K562 (cell line): Measurements from ENCODE around the gene IQCC. TPM values are rescaled to one million over a fixed set of nuclear protein-coding genes. Genes with fewer than 3 reads are reported as not detected.
A peak's percentile ranks its signal among the peaks of the same experiment; 100 is the strongest.

Experiments used
- BHLHE40 ChIP-seq: IDR thresholded peaks from 2 replicates; pipeline ENCODE4 v1.6.1; 2011; ENCODE audit warnings: low read length, improper control_type of control experiment
- C11orf30 ChIP-seq: fragments of 450-650 bp; IDR thresholded peaks from 2 replicates; pipeline ENCODE4 v1.6.1; 2016; ENCODE audit warnings: low read depth, mild to moderate bottlenecking
- E2F8 ChIP-seq: fragments of 450-650 bp; IDR thresholded peaks from 2 replicates; pipeline ENCODE4 v1.7.1; 2018; ENCODE audit warnings: mild to moderate bottlenecking, low read depth; ENCODE audit not compliant: partially characterized antibody
- ELF4 ChIP-seq: fragments of 450-650 bp; formaldehyde crosslinking; IDR thresholded peaks from 2 replicates; pipeline ENCODE4 v1.4.0; 2022; ENCODE audit warnings: missing genetic modification characterization
- GTF2F1 ChIP-seq: IDR thresholded peaks from 2 replicates; pipeline ENCODE4 v1.6.1; 2011; ENCODE audit warnings: low read depth, low read length, improper control_type of control experiment
- HDAC1 ChIP-seq, 2 experiments: fragments of 450-650 bp; IDR thresholded peaks; 2 replicates each; pipeline ENCODE4 v1.6.1; 2016 to 2017; ENCODE audit warnings: inconsistent platforms in 1 of 2, mild to moderate bottlenecking in 1 of 2, moderate library complexity in 1 of 2
- KDM5B ChIP-seq: fragments of 200-600 bp; sonication (generic); IDR thresholded peaks from 2 replicates; pipeline ENCODE4 v1.6.1; 2012; ENCODE audit warnings: low read depth, mild to moderate bottlenecking, moderate library complexity, low read length, control low read depth, inconsistent platforms; ENCODE audit not compliant: insufficient replicate concordance
- L3MBTL2 ChIP-seq: fragments of 450-650 bp; IDR thresholded peaks from 2 replicates; pipeline ENCODE4 v1.6.1; 2016; ENCODE audit warnings: mild to moderate bottlenecking, moderate library complexity
- MAFF ChIP-seq: IDR thresholded peaks from 2 replicates; pipeline ENCODE4 v1.6.1; 2012; ENCODE audit warnings: low read length, improper control_type of control experiment
- MED1 ChIP-seq: sonication (generic); formaldehyde crosslinking; IDR thresholded peaks from 2 replicates; pipeline ENCODE4 v1.8.1; 2023; ENCODE audit warnings: missing genetic modification reagents, borderline replicate concordance
- MYC ChIP-seq, 2 experiments: fragments of 250-450 bp in 1 of 2; sonication (Bioruptor Pico) in 1 of 2; IDR thresholded peaks; 2 replicates each; pipeline versions ENCODE4 v1.5.1 to v1.6.1; 2012 to 2021; ENCODE audit warnings: low read depth in 2 of 2, borderline replicate concordance in 1 of 2, improper control_type of control experiment in 1 of 2, low read length in 1 of 2, mild to moderate bottlenecking in 1 of 2, moderate library complexity in 1 of 2
- NONO ChIP-seq, 2 experiments: fragments of 200-400 bp in 1 of 2; fragments of 450-650 bp in 1 of 2; formaldehyde crosslinking in 1 of 2; IDR thresholded peaks; 2 replicates each; pipeline ENCODE4 v1.6.1; 2017; ENCODE audit warnings: low read depth in 2 of 2, mild to moderate bottlenecking in 2 of 2, moderate library complexity in 2 of 2, low read length in 1 of 2
- PKNOX1 ChIP-seq: fragments of 450-650 bp; IDR thresholded peaks from 2 replicates; pipeline ENCODE4 v1.6.1; 2016
- PTRF ChIP-seq: fragments of 450-650 bp; IDR thresholded peaks from 2 replicates; pipeline ENCODE4 v1.6.1; 2016; ENCODE audit warnings: mild to moderate bottlenecking, missing genetic modification characterization, missing compliant biosample characterization
- RBBP5 ChIP-seq: fragments of 200-600 bp; sonication (generic); IDR thresholded peaks from 2 replicates; pipeline ENCODE4 v1.6.1; 2012; ENCODE audit warnings: borderline replicate concordance, mild to moderate bottlenecking, low read length, control low read depth, inconsistent platforms; ENCODE audit not compliant: insufficient read depth, poor library complexity, severe bottlenecking
- TAF15 ChIP-seq: fragments of 200-400 bp; formaldehyde crosslinking; IDR thresholded peaks from 2 replicates; pipeline ENCODE4 v1.6.1; 2017; ENCODE audit warnings: mild to moderate bottlenecking, low read depth, low read length, moderate library complexity
- TBP ChIP-seq: optimal IDR thresholded peaks from 2 replicates; pipeline ENCODE3; 2011; ENCODE audit warnings: low read depth, low read length, improper control_type of control experiment
- XRCC5 ChIP-seq: fragments of 200-400 bp; formaldehyde crosslinking; IDR thresholded peaks from 2 replicates; pipeline ENCODE4 v1.6.1; 2017; ENCODE audit warnings: low read depth, mild to moderate bottlenecking, low read length
- YY1 ChIP-seq, 3 experiments: IDR thresholded peaks; 2 replicates each; pipeline ENCODE4 v1.6.1; 2011; ENCODE audit warnings: low read length in 2 of 3, mild to moderate bottlenecking in 2 of 3, moderate library complexity in 2 of 3, borderline replicate concordance in 1 of 3, control low read depth in 1 of 3, low read depth in 1 of 3; ENCODE audit not compliant: insufficient read depth in 3 of 3, insufficient replicate concordance in 2 of 3, control insufficient read depth in 1 of 3, insufficient read length in 1 of 3; ENCODE audit errors: extremely low read depth in 1 of 3
- polyA plus RNA-seq, 8 experiments: library from polyadenylated mRNA; depleted of rRNA in 4 of 8; stranded (reverse) in 5 of 8; unstranded in 3 of 8; fragments of >200 nt; fragmentation: Nextera tagmentation in 2 of 8; fragmentation: Illumina TruSeq in 1 of 8; extraction: Ambion mirVana in 2 of 8; extraction: Trizol in 1 of 8; gene quantifications; 2 replicates each; pipeline versions ENCODE4 v1.2.1 to v1.2.3, GENCODE V29; 2011 to 2014; ENCODE audit warnings: inconsistent platforms in 1 of 8, missing spikeins in 1 of 8
- total RNA-seq, 7 experiments: library from RNA; depleted of rRNA in 6 of 7; stranded (reverse); fragments of >200 nt in 6 of 7; fragmentation: Illumina TruSeq in 2 of 7; extraction: Trizol in 2 of 7; gene quantifications; 2 replicates each; pipeline versions ENCODE4 v1.2.1 to v1.2.3, GENCODE V29; 2011 to 2021; ENCODE audit warnings: low replicate concordance in 1 of 7
- TF ChIP-seq, protein P1 (sequence below), 2 experiments: fragments of 450-650 bp; conservative IDR thresholded peaks; 2 replicates each; pipeline ENCODE4 v1.6.1; 2017; ENCODE audit warnings: mild to moderate bottlenecking in 2 of 2, moderate library complexity in 2 of 2

IQCC gene
- total and polyA plus RNA-seq, 9 of the 15 experiments (the other 6 are each of a cell fraction or from before 2014, with no cell fraction given): 8.1 to 16.5 (median 10.7) TPM

DNA sequence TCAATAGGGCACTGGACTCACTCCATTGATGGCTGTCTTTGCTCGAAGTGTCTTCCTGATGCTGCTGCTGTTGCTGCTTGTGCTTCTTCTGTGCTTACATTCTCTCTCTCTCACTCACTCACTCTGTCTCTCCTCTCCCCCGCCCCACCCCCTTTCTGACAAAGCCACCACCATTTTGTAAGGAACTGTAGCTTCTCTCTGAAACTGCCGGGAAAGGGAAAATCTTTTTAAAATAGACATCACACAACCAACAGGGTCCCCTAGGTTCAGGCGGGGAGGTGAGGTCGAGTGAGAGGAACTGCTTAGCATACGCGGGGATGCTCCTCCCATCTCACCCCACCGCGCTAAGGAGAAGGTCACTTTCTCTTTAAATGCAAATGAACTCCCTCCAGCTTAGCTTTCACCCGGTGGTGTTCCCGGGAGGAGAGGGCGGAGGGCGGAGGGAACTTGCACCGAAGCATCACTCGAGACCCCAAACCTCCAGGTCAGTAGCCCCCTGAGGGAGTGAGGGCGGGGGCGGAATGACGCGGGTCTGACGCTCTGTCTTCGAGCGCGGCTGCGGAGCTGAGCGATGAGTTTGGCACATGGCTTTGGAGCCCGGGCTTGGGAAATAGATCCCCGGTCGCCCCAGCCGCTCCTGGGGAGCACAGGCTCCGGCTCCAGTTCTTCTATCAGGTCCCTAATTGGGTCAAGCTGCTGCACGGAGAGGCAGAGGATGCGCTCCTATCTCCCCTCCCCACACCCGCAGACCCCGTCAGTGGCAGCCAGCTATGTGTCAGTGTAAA lies 5.1 kb upstream of the IQCC start, which contains the start of gene CCDC28B (continued):
- 0 out of 2 replicates have a peak, but pooled peaks have one; percentile 47 for TF ChIP-seq ELF4
- TF ChIP-seq, protein P1, sequence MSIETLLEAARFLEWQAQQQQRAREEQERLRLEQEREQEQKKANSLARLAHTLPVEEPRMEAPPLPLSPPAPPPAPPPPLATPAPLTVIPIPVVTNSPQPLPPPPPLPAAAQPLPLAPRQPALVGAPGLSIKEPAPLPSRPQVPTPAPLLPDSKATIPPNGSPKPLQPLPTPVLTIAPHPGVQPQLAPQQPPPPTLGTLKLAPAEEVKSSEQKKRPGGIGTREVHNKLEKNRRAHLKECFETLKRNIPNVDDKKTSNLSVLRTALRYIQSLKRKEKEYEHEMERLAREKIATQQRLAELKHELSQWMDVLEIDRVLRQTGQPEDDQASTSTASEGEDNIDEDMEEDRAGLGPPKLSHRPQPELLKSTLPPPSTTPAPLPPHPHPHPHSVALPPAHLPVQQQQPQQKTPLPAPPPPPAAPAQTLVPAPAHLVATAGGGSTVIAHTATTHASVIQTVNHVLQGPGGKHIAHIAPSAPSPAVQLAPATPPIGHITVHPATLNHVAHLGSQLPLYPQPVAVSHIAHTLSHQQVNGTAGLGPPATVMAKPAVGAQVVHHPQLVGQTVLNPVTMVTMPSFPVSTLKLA (conservative IDR thresholded peaks at IDR 0.05): peak; percentile 78 to 86
- TF ChIP-seq TBP: peak; percentile 30
- TF ChIP-seq PKNOX1: peak; percentile 34; the same call in 1 of the 2 replicates
- TF ChIP-seq XRCC5: peak; percentile 55
- 0 out of 2 replicates have a peak, but pooled peaks have one; percentile 30 for TF ChIP-seq PTRF
- TF ChIP-seq KDM5B: peak; percentile 4
- peak; percentile 44 for TF ChIP-seq E2F8
- TF ChIP-seq RBBP5: peak; percentile 71
- no peak for TF ChIP-seq C11orf30
- TF ChIP-seq BHLHE40: 0 out of 2 replicates have a peak, but pooled peaks have one; percentile 1
- 0 out of 2 replicates have a peak, but pooled peaks have one; percentile 0 for TF ChIP-seq MAFF
- TF ChIP-seq MYC (IDR thresholded peaks at IDR 0.05; ENCODE audit: low read depth, low read length): no peak; the same call in 1 of the 2 replicates
- TF ChIP-seq MYC (CRISPR knock-in tag; IDR thresholded peaks at IDR 0.05; ENCODE audit: borderline replicate concordance, low read depth): peak; percentile 63; the same call in 1 of the 2 replicates
- TF ChIP-seq NONO (IDR thresholded peaks at IDR 0.05; ENCODE audit: low read depth in 2 of 2, low read length in 1 of 2): 0 out of 4 replicates have a peak, but pooled peaks of 1 of the 2 experiments have one; percentile 13
- TF ChIP-seq L3MBTL2: peak; percentile 99
- peak in 2 of 3 experiments; percentile 31 to 85 for TF ChIP-seq YY1 (IDR thresholded peaks at IDR 0.05; ENCODE audit: borderline replicate concordance in 1 of 3, control insufficient read depth in 1 of 3, extremely low read depth in 1 of 3, insufficient read depth in 3 of 3, insufficient read length in 1 of 3, insufficient replicate concordance in 2 of 3, low read depth in 1 of 3, low read length in 2 of 3)
- TF ChIP-seq TAF15: no peak
- TF ChIP-seq GTF2F1: peak; percentile 26; the same call in 1 of the 2 replicates
- peak in 1 of 2 experiments; percentile 62; a peak in 1 of 4 replicates for TF ChIP-seq HDAC1 (IDR thresholded peaks at IDR 0.05)
- no peak for TF ChIP-seq MED1 (CRISPR knock-in tag)
